Measurements from ENCODE around the gene DLGAP1.
"Not testable (repeated sequence)": the region's sequence is repeated elsewhere in the genome, so short reads cannot be mapped to it uniquely, and the experiment has no call there.

Gene DLGAP1

DNA sequence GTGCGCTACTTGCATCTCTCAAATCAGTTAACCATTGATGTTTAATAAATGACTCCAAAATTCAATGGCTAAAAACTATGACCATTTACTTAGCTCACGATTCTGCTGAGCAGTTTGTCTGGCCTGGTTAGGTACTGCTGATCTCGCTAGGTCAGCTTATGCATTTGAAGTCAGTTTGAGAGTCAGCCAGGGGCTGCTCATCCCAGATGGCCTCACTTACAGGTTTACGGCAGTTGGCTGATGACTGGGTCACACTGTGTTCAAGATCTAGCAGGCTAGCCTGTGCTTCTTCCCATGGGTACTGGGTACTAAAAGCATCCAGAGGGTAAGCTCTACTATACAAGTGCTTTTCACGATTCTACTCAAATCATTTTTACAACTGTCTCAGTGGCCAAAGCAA, 122.1 kb downstream of the DLGAP1 start:
- Histone ChIP-seq H3K9me3 (ENCODE audit: insufficient read depth, low read length) (no peaks in the 10 kb centered on the region), H4K20me1 (ENCODE audit: low read depth, low read length) (no peaks in the 10 kb centered on the region), H3K79me2 (ENCODE audit: insufficient read depth, low read length) (no peaks in the 10 kb centered on the region), H2AFZ (ENCODE audit: low read depth, low read length, severe bottlenecking) (no peak overlapping the region), H3K9ac (ENCODE audit: low read length) (no peak overlapping the region), H3K4me3 (ENCODE audit: insufficient read depth, low read length, poor library complexity, severe bottlenecking) (no peak overlapping the region), H3K9me2 (replicated peaks; ENCODE audit: insufficient read depth, low read length) (no peaks in the 10 kb centered on the region), H3K36me3 (ENCODE audit: low read length) (no peaks in the 10 kb centered on the region), H3K4me2 (ENCODE audit: low read depth, low read length, poor library complexity, severe bottlenecking) (no peak overlapping the region), H3F3A (ENCODE audit: insufficient read depth) (no peaks in the 10 kb centered on the region), H3K27ac (ENCODE audit: low read depth, low read length) (no peak overlapping the region), H3K27me3 (ENCODE audit: low read length) (no peaks in the 10 kb centered on the region)
- TF ChIP-seq, protein P1, sequence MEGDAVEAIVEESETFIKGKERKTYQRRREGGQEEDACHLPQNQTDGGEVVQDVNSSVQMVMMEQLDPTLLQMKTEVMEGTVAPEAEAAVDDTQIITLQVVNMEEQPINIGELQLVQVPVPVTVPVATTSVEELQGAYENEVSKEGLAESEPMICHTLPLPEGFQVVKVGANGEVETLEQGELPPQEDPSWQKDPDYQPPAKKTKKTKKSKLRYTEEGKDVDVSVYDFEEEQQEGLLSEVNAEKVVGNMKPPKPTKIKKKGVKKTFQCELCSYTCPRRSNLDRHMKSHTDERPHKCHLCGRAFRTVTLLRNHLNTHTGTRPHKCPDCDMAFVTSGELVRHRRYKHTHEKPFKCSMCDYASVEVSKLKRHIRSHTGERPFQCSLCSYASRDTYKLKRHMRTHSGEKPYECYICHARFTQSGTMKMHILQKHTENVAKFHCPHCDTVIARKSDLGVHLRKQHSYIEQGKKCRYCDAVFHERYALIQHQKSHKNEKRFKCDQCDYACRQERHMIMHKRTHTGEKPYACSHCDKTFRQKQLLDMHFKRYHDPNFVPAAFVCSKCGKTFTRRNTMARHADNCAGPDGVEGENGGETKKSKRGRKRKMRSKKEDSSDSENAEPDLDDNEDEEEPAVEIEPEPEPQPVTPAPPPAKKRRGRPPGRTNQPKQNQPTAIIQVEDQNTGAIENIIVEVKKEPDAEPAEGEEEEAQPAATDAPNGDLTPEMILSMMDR (IDR thresholded peaks at IDR 0.05; ENCODE audit: insufficient read depth, low read length, poor library complexity, severe bottlenecking) = no peak
- TF ChIP-seq EZH2phosphoT487 (conservative IDR thresholded peaks at IDR 0.05; ENCODE audit: low read length) = no peak

DNA sequence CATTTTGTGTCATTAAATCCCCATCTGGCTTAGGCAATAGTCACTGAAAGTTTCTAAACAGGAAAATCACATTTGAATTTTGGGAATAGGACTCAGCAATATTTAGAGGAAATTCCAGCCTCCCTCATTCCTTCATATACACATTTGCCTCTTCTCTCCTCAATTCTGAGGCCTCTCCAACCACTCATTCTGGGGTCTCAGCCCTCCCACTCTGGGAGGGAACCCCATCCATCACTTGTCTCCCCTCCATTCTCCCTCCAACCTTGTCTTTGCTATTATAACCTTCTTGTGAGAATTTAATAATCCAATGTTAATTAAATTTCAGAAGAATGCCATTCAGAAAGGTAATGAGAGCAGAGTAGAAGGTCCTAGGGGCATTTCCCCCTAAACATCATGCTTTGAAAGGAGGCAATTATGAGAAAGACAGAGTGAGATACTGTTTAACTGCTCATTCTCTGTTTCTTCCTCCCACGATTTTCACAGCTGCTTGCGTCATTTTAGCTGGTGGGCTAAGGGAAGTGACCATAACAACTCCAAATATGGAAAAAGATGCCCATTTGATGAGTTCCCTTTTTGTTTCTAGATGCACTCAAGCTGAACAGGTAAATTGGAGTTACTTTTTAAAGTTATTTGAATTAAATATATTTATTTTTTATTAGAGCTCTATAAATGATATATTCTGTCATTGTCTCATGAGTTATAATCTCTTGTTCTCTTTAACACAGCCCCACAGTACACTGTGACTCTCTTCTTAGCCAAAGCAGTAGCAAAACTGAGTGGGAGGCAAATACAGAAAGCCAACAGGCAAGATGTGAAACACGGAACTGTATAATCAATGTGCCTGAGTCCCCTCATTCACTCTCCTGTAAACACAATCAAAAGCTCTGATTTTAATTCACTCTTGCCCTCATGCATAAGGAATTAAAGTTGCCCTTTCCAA, 135.1 kb downstream of the DLGAP1 start:
- Histone ChIP-seq H3K4me2 (ENCODE audit: low read depth, low read length, poor library complexity, severe bottlenecking) (no peak overlapping the region), H3K9me2 (replicated peaks; ENCODE audit: insufficient read depth, low read length) (no peaks in the 10 kb centered on the region), H3F3A (ENCODE audit: insufficient read depth) (no peaks in the 10 kb centered on the region), H3K36me3 (ENCODE audit: low read length) (no peaks in the 10 kb centered on the region), H3K27me3 (ENCODE audit: low read length) (no peaks in the 10 kb centered on the region), H4K20me1 (ENCODE audit: low read depth, low read length) (no peaks in the 10 kb centered on the region), H3K9me3 (ENCODE audit: insufficient read depth, low read length) (no peaks in the 10 kb centered on the region), H3K4me3 (ENCODE audit: insufficient read depth, low read length, poor library complexity, severe bottlenecking) (no peak overlapping the region), H3K27ac (ENCODE audit: low read depth, low read length) (no peak overlapping the region), H2AFZ (ENCODE audit: low read depth, low read length, severe bottlenecking) (no peak overlapping the region), H3K79me2 (ENCODE audit: insufficient read depth, low read length) (no peaks in the 10 kb centered on the region), H3K9ac (ENCODE audit: low read length) (no peak overlapping the region)
- TF ChIP-seq, protein P1 (IDR thresholded peaks at IDR 0.05; ENCODE audit: insufficient read depth, low read length, poor library complexity, severe bottlenecking) = no peak
- TF ChIP-seq EZH2phosphoT487 (conservative IDR thresholded peaks at IDR 0.05; ENCODE audit: low read length) = no peak

DNA sequence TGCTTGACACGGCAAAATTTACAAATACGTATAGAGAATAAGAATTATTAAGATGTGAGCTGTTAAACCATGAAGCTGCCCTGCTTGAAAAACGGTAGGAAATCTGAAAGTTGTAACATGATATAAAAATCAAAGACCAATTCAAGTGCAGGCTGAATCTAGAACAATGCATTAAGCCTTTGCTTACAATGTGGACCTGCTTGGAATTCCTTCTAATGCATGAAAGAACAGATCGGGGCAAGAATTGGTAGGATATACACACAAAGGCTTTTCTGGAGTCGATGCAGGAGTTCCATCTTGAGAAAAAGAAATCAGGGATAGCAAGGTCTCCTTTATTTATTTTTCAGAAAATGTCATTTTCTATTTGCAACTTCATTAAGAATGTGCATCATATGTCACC, 136.8 kb downstream of the DLGAP1 start:
- no peak overlapping the region for H3K4me3 ChIP-seq (ENCODE audit: insufficient read depth, low read length, poor library complexity, severe bottlenecking)
- H3K4me2 ChIP-seq (ENCODE audit: low read depth, low read length, poor library complexity, severe bottlenecking) = no peak overlapping the region
- no peak overlapping the region for H3K9ac ChIP-seq (ENCODE audit: low read length)
- TF ChIP-seq, protein P1 (IDR thresholded peaks at IDR 0.05; ENCODE audit: insufficient read depth, low read length, poor library complexity, severe bottlenecking) = no peak
- no peak for TF ChIP-seq EZH2phosphoT487 (conservative IDR thresholded peaks at IDR 0.05; ENCODE audit: low read length)
- no peak overlapping the region for H3K27ac ChIP-seq (ENCODE audit: low read depth, low read length)
- no peaks in the 10 kb centered on the region for H3K36me3 ChIP-seq (ENCODE audit: low read length)
- no peaks in the 10 kb centered on the region for H3K9me2 ChIP-seq (replicated peaks; ENCODE audit: insufficient read depth, low read length)
- H2AFZ ChIP-seq (ENCODE audit: low read depth, low read length, severe bottlenecking) = no peak overlapping the region
- no peaks in the 10 kb centered on the region for H4K20me1 ChIP-seq (ENCODE audit: low read depth, low read length)
- no peaks in the 10 kb centered on the region for H3K27me3 ChIP-seq (ENCODE audit: low read length)
- H3K9me3 ChIP-seq (ENCODE audit: insufficient read depth, low read length) = no peaks in the 10 kb centered on the region
- H3K79me2 ChIP-seq (ENCODE audit: insufficient read depth, low read length) = no peaks in the 10 kb centered on the region
- no peaks in the 10 kb centered on the region for H3F3A ChIP-seq (ENCODE audit: insufficient read depth)

DNA sequence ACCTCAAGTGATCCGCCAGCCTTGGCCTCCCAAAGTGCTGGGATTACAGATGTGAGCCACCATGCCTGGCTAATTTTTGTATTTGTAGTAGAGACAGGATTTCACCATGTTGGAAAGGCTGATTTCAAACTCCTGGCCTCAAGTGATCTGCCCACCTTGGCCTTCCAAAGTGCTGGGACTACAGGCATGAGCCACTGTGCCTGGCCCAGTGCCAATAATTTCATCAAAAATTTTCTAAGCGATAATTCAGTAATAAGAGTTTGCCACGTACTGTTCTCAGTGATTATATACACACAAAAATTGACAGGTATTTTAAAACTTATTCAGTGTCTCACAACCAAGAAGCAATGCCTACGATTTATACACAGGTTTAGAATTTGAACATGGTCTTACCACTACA, 143.2 kb downstream of the DLGAP1 start:
- H3K79me2 ChIP-seq (ENCODE audit: insufficient read depth, low read length); H4K20me1 ChIP-seq (ENCODE audit: low read depth, low read length); H3K27ac ChIP-seq (ENCODE audit: low read depth, low read length); H3K36me3 ChIP-seq (ENCODE audit: low read length); H3K9ac ChIP-seq (ENCODE audit: low read length); H3F3A ChIP-seq (ENCODE audit: insufficient read depth); H3K4me2 ChIP-seq (ENCODE audit: low read depth, low read length, poor library complexity, severe bottlenecking); H2AFZ ChIP-seq (ENCODE audit: low read depth, low read length, severe bottlenecking); H3K9me3 ChIP-seq (ENCODE audit: insufficient read depth, low read length); H3K27me3 ChIP-seq (ENCODE audit: low read length); H3K9me2 ChIP-seq (replicated peaks; ENCODE audit: insufficient read depth, low read length); H3K4me3 ChIP-seq (ENCODE audit: insufficient read depth, low read length, poor library complexity, severe bottlenecking): not testable (repeated sequence)
